Measurements from ENCODE around the gene CDKL1.

- TF ChIP-seq CTCF (IDR thresholded peaks at IDR 0.05) (no peak), IRF2 (CRISPR knock-in tag; IDR thresholded peaks at IDR 0.05; ENCODE audit: borderline replicate concordance, low read depth) (no peak), ERG (CRISPR knock-in tag; IDR thresholded peaks at IDR 0.05) (no peak), HMGA2 (CRISPR knock-in tag; IDR thresholded peaks at IDR 0.05) (no peak), ZBTB43 (CRISPR knock-in tag; IDR thresholded peaks at IDR 0.05) (no peak), SP1 (CRISPR knock-in tag; conservative IDR thresholded peaks at IDR 0.05) (no peak), GABPB1 (CRISPR knock-in tag; IDR thresholded peaks at IDR 0.05) (no peak), HMGXB4 (CRISPR knock-in tag; IDR thresholded peaks at IDR 0.05) (no peak), MAX (CRISPR knock-in tag; IDR thresholded peaks at IDR 0.05) (no peak), ZNF423 (CRISPR knock-in tag; IDR thresholded peaks at IDR 0.05) (no peak), ZBTB21 (CRISPR knock-in tag; IDR thresholded peaks at IDR 0.05; ENCODE audit: borderline replicate concordance) (no peak), ATF2 (CRISPR knock-in tag; IDR thresholded peaks at IDR 0.05; ENCODE audit: borderline replicate concordance, low read depth) (no peak)
Observed at GRCh38 chr14:50319293-50319692, 77.4 kb downstream of the CDKL1 start.

All from WTC11 (cell line).